H1 (cell line): ENCODE results near the gene FOSB.

Experiments used
- EZH2 ChIP-seq: fragments of 200-600 bp; sonication (generic); IDR thresholded peaks from 2 replicates; pipeline ENCODE4 v1.7.1; 2012; ENCODE audit warnings: low read depth, mild to moderate bottlenecking, moderate library complexity, low read length, inconsistent platforms; ENCODE audit not compliant: severe bottlenecking
- JUN ChIP-seq: IDR thresholded peaks from 2 replicates; pipeline ENCODE4 v1.6.1; 2011; ENCODE audit warnings: low read depth, mild to moderate bottlenecking, improper control_type of control experiment, low read length
- TF ChIP-seq, protein P1 (sequence below), 3 experiments: IDR thresholded peaks; 1 replicate in 2 of 3; 2 replicates in 1 of 3; pipeline versions ENCODE4 v1.5.1 to v1.6.1; 2011; ENCODE audit warnings: low read length in 3 of 3, mild to moderate bottlenecking in 3 of 3, inconsistent platforms in 2 of 3, low read depth in 1 of 3, moderate library complexity in 1 of 3; ENCODE audit not compliant: insufficient read depth in 1 of 3; ENCODE audit errors: control extremely low read depth in 1 of 3

DNA sequence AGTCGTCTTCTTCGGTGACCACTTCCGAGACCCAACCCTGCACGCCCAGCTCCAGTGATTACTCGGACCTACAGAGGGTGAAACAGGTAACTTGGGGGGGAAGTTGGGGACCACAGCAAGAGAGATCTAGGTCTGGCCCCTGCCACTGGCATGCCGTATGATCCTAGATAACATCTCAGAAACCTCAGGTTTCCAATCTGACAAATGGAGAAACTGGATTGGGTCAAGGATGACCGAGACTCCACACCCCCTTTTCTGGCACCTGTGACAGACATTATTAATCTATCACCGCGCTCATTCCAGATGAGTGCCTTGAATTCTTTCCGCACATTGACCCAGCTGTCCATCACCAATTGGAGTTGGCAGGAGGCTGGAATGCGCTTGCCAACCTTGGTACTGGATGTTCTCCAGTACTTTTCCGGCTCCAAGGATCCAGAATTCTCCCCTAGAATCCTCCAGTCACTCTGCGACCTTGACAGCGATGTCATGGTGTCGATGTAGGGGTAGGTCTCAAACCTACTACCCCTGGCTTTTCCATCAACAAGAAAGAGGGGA lies 56.9 kb downstream of the FOSB start:
- no peak for TF ChIP-seq EZH2
- TF ChIP-seq, protein P1, sequence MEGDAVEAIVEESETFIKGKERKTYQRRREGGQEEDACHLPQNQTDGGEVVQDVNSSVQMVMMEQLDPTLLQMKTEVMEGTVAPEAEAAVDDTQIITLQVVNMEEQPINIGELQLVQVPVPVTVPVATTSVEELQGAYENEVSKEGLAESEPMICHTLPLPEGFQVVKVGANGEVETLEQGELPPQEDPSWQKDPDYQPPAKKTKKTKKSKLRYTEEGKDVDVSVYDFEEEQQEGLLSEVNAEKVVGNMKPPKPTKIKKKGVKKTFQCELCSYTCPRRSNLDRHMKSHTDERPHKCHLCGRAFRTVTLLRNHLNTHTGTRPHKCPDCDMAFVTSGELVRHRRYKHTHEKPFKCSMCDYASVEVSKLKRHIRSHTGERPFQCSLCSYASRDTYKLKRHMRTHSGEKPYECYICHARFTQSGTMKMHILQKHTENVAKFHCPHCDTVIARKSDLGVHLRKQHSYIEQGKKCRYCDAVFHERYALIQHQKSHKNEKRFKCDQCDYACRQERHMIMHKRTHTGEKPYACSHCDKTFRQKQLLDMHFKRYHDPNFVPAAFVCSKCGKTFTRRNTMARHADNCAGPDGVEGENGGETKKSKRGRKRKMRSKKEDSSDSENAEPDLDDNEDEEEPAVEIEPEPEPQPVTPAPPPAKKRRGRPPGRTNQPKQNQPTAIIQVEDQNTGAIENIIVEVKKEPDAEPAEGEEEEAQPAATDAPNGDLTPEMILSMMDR (IDR thresholded peaks at IDR 0.05; ENCODE audit: control extremely low read depth in 1 of 3, insufficient read depth in 1 of 3, low read depth in 1 of 3, low read length in 3 of 3), result no peak
- no peak for TF ChIP-seq JUN
